ENCODE measurements around the gene CLDN9.

Gene CLDN9

GRCh38 chr16:2986623-2987188 is 26.0 kb upstream of the CLDN9 start:
- no peak overlapping the region for H3K4me3 ChIP-seq (ENCODE audit: control insufficient read depth, low read depth, low read length)
- no peak for DNase-seq (ENCODE audit: low read depth)
- no peak for TF ChIP-seq CTCF (IDR thresholded peaks at IDR 0.05; ENCODE audit: control insufficient read depth, insufficient read depth, low read depth, low read length, missing control alignments)

GRCh38 chr16:2987286-2987685 is 25.4 kb upstream of the CLDN9 start:
- no peak overlapping the region for H3K4me3 ChIP-seq (ENCODE audit: control insufficient read depth, low read depth, low read length)

GRCh38 chr16:2987833-2988232 is 24.9 kb upstream of the CLDN9 start:
- no peak overlapping the region for H3K4me3 ChIP-seq (ENCODE audit: control insufficient read depth, low read depth, low read length)

More at GRCh38 chr16:2987286-2987685, 25.4 kb upstream of the CLDN9 start:
- TF ChIP-seq CTCF (IDR thresholded peaks at IDR 0.05; ENCODE audit: control insufficient read depth, insufficient read depth, low read depth, low read length, missing control alignments), result no peak
- DNase-seq (ENCODE audit: low read depth), result no peak

GRCh38 chr16:2988590-2989099 is 24.1 kb upstream of the CLDN9 start:
- no peak overlapping the region for H3K4me3 ChIP-seq (ENCODE audit: control insufficient read depth, low read depth, low read length)
- no peak for DNase-seq (ENCODE audit: low read depth)

More at GRCh38 chr16:2987833-2988232, 24.9 kb upstream of the CLDN9 start:
- DNase-seq (ENCODE audit: low read depth), result no peak
- no peak for TF ChIP-seq CTCF (IDR thresholded peaks at IDR 0.05; ENCODE audit: control insufficient read depth, insufficient read depth, low read depth, low read length, missing control alignments)

GRCh38 chr16:2990891-2991290 is 21.8 kb upstream of the CLDN9 start:
- no peak for TF ChIP-seq CTCF (IDR thresholded peaks at IDR 0.05; ENCODE audit: control insufficient read depth, insufficient read depth, low read depth, low read length, missing control alignments)
- no peak for DNase-seq (ENCODE audit: low read depth)
- H3K4me3 ChIP-seq (ENCODE audit: control insufficient read depth, low read depth, low read length), result no peak overlapping the region

More at GRCh38 chr16:2988590-2989099, 24.1 kb upstream of the CLDN9 start:
- no peak for TF ChIP-seq CTCF (IDR thresholded peaks at IDR 0.05; ENCODE audit: control insufficient read depth, insufficient read depth, low read depth, low read length, missing control alignments)

GRCh38 chr16:2991566-2992261 is 21.0 kb upstream of the CLDN9 start:
- TF ChIP-seq CTCF (IDR thresholded peaks at IDR 0.05; ENCODE audit: control insufficient read depth, insufficient read depth, low read depth, low read length, missing control alignments), result no peak
- H3K4me3 ChIP-seq (ENCODE audit: control insufficient read depth, low read depth, low read length), result no peak overlapping the region
- no peak for DNase-seq (ENCODE audit: low read depth)

All from AG09309 (cell line).